ENCODE measurements around the gene TRIM25. TPM values are rescaled to one million over a fixed set of nuclear protein-coding genes. Genes with fewer than 3 reads are reported as not detected.
"Not testable (repeated sequence)": the region's sequence is repeated elsewhere in the genome, so short reads cannot be mapped to it uniquely, and the experiment has no call there.

Gene TRIM25, protein sequence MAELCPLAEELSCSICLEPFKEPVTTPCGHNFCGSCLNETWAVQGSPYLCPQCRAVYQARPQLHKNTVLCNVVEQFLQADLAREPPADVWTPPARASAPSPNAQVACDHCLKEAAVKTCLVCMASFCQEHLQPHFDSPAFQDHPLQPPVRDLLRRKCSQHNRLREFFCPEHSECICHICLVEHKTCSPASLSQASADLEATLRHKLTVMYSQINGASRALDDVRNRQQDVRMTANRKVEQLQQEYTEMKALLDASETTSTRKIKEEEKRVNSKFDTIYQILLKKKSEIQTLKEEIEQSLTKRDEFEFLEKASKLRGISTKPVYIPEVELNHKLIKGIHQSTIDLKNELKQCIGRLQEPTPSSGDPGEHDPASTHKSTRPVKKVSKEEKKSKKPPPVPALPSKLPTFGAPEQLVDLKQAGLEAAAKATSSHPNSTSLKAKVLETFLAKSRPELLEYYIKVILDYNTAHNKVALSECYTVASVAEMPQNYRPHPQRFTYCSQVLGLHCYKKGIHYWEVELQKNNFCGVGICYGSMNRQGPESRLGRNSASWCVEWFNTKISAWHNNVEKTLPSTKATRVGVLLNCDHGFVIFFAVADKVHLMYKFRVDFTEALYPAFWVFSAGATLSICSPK
- total RNA-seq: 51.5 TPM

DNA sequence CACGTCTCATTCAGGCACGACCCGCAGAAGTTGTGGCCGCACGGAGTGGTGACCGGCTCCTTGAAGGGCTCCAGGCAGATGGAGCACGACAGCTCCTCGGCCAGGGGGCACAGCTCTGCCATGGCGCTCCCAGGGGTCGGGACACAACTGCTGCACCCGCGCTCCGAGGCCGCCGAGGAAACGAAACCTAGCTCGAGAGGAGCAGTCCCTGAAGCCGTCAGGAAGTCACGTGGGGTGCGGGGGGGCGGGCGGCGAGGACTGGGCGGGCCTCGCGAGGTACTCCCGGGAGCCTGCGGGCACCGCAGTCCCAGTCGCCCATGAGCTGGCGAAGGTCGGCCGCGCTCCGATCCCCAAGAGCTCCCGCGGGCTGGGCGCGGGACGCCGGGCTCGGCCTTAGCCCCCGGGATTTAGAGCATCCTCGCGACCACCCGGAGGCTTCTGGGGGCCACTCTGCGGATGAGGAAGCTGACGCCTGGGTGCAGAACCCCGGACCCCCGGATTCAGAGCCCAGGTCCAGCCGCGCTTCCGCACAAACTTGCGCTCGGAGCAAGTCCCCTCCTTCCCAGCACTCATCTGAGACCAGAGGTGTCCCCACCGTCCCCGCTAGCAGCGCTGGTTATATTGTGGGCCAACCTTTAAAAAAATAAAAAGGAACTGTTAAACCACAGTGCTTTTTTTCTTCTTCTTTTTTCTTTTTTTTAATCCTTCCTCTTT, at the start of gene TRIM25:
TSS of gene TRIM25 (minus strand) at position 183 of the 714 bp plus-strand sequence. CDS start at position 122, 61 bp downstream.
- peak; percentile 93 for DNase-seq (ENCODE audit: low spot score)
- intact Hi-C loops (cut with DNase I): no loop called here
- ATAC-seq: peak; percentile 95

DNA sequence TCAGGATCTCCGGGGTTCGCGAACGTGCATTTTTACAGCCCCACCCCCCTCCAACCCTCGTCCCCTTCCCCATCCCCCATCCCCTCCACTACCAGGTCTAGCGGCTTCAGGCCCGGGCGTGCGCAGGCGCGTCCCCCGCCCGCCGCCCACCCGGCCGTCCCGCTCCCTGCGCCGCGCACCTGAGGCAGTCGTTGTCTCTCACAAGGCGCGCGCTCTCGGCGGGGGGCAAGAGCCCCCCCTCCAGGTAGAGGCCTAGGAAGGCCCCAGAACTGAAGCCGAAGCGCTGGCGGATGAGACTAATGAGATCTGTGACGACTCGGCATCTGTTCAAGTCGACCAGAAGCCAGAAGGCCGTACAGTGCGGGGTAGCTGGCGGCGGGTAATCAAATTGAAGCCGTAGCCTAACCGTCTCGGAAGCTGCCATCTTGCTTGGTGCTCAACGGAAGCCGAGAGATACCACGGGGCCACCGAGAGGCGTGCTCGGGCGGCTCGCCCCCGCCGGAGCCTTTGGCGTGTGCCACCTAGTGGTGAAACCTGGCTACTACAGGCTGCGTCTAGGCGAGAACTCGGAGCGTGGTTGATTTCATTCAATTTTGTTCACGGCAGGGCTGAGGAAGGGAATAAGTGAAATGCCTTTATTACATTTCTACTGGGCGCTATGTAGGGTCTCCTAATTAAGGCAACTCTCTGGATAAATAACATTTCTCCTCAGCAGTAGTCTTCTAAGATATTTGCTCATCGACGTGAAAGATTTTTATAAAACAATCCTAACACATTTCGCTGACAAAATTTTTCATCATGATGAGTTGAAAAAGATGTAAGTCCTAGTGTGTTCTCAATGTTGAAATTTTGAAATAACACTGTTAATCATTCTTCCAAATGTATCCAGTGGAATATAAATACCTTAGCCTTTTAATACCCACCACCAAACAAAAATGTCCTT, 47.0 kb upstream of the TRIM25 start, which contains the start of gene COIL:
TSS of gene COIL (minus strand) at position 455 of the 943 bp plus-strand sequence. CDS start at position 424, 31 bp downstream.
- peak; percentile 98 for ATAC-seq
- intact Hi-C loops (cut with DNase I): no loop called here
- DNase-seq (ENCODE audit: low spot score): peak; percentile 97

DNA sequence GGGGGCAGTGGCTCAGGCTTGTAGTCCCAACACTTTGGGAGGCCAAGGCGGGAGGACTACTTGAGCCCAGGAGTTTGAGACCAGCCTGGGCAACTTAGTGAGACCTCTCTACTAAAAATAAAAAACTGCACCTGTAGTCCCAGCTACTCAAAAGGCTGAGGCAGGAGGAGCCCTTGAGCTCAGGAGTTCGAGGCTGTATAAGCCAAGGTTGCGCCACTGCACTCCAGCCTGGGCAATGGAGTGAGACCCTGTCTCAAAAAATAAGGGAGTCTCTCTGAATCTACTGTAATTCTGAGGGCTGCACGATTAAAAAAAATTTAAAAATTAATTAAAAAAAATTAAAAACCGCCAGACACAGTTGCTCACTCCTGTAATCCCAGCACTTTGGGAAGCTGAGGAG, 43.1 kb upstream of the TRIM25 start:
- intact Hi-C loops (cut with DNase I): no loop called here
- ATAC-seq (no peak), DNase-seq (ENCODE audit: low spot score) (no peak)

DNA sequence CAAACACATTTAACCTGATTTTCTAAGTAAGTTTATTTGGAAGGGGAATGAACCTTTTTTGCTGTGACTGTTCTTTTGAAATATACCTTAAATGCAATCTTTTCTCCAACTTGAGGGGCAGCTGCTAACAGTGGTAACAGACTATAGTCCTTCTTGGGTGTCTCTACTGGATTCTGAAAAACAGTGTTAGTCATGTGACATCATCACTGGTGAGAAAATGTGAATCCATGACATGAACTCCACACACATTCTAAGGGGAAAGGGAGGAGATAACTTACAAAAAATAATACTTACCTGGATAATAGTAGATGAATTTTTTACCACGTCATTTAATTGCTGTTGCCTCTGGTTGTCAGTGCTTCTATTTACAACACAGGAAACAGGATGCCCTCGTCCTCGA, 35.7 kb upstream of the TRIM25 start:
- intact Hi-C loops (cut with DNase I): loop anchor here (10.0 kb wide), 1 partner anchor 115 kb away; the partner anchor contains the start of genes C17orf67 and DGKE
- ATAC-seq (no peak), DNase-seq (ENCODE audit: low spot score) (no peak)

DNA sequence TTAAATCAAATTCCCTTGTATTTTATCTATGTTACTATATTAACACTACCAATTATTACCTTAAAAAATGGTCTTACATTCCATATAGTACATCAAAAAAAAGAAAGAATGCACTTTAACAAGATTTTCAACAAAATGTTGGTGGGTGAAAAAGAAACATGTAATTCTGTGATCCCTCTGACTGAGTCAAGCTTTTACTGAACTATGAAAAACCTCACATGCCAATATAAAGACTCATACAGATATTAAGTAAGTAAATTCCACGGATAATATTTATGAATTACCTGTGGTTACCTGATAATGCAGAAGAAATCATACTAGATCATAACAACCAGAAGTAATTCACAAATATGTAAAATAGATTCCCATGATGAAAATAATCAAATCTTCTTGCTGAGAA, 34.6 kb upstream of the TRIM25 start:
- ATAC-seq (no peak), DNase-seq (ENCODE audit: low spot score) (no peak)
- intact Hi-C loops (cut with DNase I): loop anchor here (10.0 kb wide), 1 partner anchor 114 kb away; the partner anchor contains the start of genes C17orf67 and DGKE

DNA sequence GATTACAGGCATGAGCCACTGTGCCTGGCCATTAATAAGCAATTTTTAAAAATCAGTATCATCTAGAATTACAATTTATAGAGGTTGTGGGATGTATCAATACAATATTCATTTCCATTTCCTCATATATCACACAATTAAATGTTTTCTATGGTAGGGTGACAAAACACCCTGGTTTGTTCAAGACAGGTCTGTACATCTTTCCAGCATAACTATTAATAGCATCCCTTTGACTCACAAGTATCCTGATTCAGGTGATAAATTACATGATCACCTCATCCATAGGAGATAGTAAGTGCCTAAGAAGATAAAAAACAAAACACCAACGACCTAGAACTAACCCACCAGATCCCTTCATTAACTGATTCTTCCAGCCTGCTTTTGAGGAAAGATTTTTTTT, 33.9 kb upstream of the TRIM25 start:
- DNase-seq (ENCODE audit: low spot score) (no peak), ATAC-seq (no peak)
- intact Hi-C loops (cut with DNase I): loop anchor here (10.0 kb wide), 1 partner anchor 113 kb away; the partner anchor contains the start of genes C17orf67 and DGKE

DNA sequence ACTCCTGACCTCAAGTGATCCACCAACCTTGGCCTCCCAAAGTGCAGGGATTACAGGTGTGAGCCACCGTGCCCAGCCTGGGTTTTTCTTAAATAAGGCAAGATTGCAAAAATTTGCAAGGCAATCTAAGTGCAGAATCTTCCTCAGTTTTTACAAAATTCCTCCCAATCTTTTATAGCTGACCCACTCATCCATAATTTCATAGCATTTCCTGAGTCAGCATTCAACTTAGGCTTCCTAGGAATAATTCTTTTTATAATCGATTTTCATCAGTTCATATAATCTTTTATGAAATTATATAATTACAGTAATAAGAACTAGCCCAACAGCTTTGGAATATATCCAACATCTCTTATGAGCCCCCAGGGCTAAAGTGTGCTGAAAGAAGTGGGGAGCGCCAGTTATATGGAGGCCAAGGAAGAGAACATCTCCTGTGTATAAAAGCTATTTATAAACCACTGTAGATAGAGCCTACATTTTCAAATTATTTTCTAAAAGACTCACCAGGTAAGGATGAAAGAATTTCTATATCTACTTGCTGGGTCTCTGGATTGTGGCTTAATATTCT, 32.2 kb upstream of the TRIM25 start:
- DNase-seq (ENCODE audit: low spot score) (no peak), ATAC-seq (no peak)
- intact Hi-C loops (cut with DNase I): loop anchor here (10.0 kb wide), 1 partner anchor 111 kb away; the partner anchor contains the start of genes C17orf67 and DGKE

DNA sequence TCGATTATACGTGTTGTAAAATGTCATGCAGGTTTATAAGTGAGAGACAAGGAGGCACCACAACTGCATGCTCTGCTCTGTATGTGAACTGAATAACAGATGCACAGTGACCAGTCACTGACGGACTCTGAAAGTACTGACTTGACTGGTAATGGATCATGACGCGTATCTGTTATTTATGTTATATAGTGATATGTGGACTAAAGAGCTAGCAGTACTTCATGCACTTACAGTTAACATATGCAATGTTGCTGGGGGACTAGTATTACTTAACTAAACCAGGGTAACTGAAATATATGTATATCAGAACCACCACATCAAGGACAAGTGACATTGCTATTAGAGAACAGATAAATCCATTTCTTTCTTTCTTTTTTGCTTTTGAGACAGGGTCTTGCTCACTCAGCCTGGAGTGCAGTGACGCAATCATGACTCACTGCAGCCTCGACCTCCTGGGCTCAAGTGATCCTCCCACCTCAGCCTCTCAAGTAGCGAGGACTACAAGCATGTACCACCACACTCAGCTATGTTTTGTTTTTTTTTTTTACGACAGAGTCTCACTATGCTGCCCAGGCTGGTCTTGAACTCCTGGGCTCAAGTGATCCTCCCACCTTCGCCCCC, 29.8 kb upstream of the TRIM25 start:
- ATAC-seq: no peak
- intact Hi-C loops (cut with DNase I): loop anchor here (10.0 kb wide), 1 partner anchor 109 kb away; the partner anchor contains the start of genes C17orf67 and DGKE
- DNase-seq (ENCODE audit: low spot score): no peak

DNA sequence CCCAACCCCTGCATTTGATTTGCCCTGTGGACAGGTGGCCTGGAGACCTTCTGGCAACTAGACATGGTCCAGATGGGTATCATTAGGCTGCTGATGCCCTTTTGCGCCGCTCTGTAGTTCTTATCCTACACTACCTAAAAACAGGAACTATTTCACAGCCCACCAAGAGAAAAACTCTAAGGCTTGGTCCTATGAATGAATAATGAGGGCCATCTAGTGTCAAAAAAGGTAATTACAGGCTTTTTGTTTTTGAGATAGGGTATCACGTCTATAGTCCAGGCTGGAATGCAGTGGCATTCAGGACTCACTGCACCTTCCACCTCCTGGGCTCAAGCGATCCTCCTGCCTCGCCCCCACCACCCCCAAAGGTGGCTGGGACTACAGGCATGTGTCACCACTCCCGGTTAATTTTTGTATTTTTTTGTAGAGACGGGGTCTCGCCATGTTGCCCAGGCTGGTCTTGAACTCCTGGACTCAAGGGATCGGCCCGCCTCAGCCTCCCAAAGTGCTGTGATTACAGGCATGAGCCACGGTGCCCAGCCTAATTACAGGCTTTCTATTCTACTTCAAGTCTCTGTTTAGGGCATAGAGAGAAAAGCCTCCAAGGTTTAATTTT, 26.1 kb upstream of the TRIM25 start:
- intact Hi-C loops (cut with DNase I): loop anchor here (10.0 kb wide), 1 partner anchor 105 kb away; the partner anchor contains the start of genes C17orf67 and DGKE
- no peak for DNase-seq (ENCODE audit: low spot score)
- ATAC-seq: peak; percentile 70

DNA sequence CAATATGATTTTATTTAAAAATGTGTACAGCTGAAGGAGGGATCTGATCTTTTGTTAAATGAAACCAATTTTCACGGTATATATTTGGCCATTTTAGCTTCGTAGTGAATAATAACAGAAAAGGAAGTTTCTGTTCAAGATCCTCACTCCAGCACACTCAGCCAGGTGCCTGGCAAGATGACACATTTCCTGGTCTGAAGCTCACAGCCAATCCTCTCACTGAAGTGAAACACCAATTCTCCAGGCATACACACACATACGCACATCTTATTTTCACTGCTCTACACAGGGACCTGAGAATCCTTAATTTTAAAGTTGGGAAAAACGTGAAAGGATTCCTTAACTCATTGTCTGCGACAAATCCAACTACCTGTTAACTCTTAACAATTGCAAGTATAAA, 24.4 kb upstream of the TRIM25 start:
- ATAC-seq; intact Hi-C loops (cut with DNase I); DNase-seq (ENCODE audit: low spot score): not testable (repeated sequence)

DNA sequence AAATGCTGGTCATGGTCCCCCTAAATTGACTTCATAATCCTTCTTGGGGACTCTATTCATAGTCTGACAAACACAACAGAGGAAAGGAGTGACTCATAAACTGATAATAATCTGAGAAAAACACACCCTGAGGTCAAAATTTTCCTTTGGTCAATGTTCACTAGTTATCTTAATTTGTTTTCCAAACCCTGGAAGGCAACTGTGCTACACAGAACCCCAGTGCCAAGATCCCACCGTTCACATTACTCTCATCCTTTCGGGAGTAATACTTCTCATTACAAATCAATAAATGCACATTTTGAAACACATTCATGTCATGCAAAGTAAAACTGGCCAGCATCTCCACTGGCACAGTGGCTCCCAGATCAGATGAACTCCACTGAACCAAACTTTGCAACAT, 23.8 kb upstream of the TRIM25 start:
- DNase-seq (ENCODE audit: low spot score) (no peak), ATAC-seq (no peak)
- intact Hi-C loops (cut with DNase I): no loop called here

DNA sequence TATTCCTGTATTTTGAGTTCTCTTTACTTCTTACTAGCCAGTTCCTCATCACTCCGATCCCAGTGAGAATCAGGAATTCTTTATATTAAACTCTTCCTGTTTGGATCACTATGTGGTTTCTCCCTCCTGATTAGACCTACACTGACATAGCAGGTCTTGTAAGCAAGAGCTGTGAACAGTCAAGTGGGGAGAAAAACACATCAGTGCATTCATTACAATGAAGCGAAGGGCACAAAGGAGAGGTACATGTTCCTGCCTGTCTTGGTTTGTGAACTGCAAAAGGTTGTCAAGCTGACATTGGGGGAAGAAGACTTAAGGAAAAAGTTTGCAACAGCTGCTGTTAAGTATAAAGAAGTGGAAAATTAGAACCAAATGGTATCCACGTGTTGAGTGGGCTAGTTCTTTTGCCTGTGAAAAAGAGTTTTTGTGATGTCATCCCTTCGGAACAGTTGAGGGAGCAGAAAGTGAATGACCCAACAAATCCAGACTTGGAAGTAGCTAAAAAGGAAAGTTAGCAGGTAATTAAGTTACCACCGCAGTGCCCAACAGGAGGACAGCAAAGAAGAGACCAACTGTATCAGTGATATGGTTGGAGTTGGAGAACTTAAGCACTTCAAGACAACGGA, 23.0 kb upstream of the TRIM25 start:
- intact Hi-C loops (cut with DNase I): no loop called here
- DNase-seq (ENCODE audit: low spot score) (no peak), ATAC-seq (no peak)

DNA sequence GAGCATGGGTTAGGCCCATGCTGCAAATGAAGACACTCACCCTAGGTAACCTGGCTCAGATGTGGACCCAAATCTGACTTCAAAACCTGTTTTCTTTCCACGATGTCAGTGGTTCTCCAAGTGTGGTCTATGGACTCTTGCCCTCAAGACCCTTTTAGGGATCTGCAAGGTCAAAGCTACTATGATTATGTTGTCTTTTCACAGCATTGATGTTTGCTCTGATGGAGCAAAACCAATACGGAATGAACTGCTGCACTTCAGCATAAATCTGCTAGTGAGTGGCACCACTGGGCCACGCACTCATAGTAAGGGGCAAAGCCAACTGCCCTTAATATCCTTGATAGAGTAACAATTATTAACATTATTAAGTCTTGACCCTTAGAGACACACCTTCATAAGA, 21.6 kb upstream of the TRIM25 start:
- no peak for ATAC-seq
- no peak for DNase-seq (ENCODE audit: low spot score)
- intact Hi-C loops (cut with DNase I): no loop called here

DNA sequence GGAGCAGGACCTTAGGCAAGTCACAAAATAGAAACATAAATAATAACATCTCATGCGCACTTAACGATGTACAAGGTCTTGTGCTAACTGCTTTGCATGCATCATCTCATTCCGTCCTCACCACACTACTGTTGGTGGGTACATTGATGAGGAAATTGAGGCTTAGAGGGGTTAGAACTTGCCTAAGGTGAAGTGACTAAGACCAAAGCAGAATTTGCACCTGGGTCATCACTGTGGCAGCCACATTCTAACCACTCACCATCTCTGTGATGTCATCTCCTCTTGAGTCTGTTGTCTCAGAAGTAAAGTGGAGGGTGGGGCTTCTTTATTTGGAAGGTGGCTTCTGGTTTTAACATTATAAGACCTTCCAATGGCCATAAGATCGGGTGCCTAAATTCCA, 20.4 kb upstream of the TRIM25 start:
- DNase-seq (ENCODE audit: low spot score) (no peak), ATAC-seq (no peak)
- intact Hi-C loops (cut with DNase I): no loop called here

DNA sequence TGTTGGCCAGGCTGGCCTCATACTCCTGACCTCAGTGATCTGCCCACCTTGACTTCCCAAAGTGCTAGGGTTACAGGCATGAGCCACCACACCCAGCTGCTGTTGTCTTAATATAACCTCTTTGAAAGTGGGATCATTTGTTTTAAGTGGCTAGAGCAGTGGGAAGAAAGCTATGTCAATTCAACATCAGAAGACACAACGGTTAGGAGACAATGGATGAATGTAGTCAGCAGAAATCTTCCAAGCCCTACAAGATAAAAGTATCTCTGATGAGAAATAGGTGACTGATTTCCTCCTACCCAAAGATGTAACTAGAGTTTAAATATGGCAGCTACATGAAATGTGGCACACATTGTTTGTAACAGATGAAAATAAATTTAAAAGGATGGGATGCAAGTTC, 20.0 kb upstream of the TRIM25 start:
- intact Hi-C loops (cut with DNase I): no loop called here
- no peak for ATAC-seq

DNA sequence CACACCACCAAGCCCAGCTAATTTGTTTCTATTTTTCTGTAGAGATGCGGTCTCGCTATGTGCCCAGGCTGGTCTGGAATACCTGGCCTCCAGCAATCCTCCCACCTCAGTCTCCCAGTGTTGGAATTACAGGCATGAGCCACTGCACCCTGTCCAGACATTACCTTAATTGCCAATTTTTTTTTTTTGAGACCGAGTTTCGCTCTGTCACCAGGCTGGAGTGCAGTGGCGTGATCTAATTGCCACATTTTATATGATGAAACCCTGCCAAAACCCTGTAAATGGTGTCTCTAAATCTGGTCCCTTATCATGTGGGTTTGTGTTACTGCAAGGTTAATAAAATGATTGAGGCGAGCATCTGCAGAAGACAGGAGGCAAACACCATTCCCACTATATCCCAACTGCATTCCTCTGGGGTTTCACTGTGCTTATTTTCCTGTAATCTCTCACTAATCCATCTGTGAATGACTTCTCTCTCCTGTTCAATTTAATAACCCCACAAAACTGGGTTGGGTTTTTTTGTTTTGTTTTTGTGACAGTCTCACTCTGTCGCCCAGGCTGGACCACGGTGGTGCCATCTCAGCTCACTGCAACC, 19.4 kb upstream of the TRIM25 start:
- ATAC-seq: no peak
- no peak for DNase-seq (ENCODE audit: low spot score)
- intact Hi-C loops (cut with DNase I): no loop called here

More for the DNA sequence above, 20.0 kb upstream of the TRIM25 start:
- no peak for DNase-seq (ENCODE audit: low spot score)
